H9 (cell line): Measurements from ENCODE around the gene IL2. TPM values are rescaled to one million over a fixed set of nuclear protein-coding genes. Genes with fewer than 3 reads are reported as not detected.

Experiments
- DNase-seq: peaks from one replicate; pipeline ENCODE4 v3.0.0-alpha.2; 2017
- H2AFZ ChIP-seq: one replicate; pipeline ENCODE4 v1.6.1; 2013; ENCODE audit warnings: mild to moderate bottlenecking, low read length, control low read depth, moderate library complexity
- H2AK5ac ChIP-seq: 2 replicates; pipeline ENCODE4 v1.6.1; 2013; ENCODE audit warnings: low read length, control low read depth, mixed read lengths; ENCODE audit not compliant: insufficient read length
- H2BK120ac ChIP-seq: one replicate; pipeline ENCODE4 v1.6.1; 2013; ENCODE audit warnings: low read depth, mild to moderate bottlenecking, low read length, control low read depth, inconsistent platforms; ENCODE audit not compliant: poor library complexity, severe bottlenecking
- H2BK12ac ChIP-seq: 2 replicates; pipeline ENCODE4 v1.6.1; 2013; ENCODE audit warnings: low read length, control low read depth, mixed read lengths, low read depth; ENCODE audit not compliant: insufficient read length
- H2BK15ac ChIP-seq: 2 replicates; pipeline ENCODE4 v1.6.1; 2013; ENCODE audit warnings: low read depth, low read length, control low read depth
- H2BK20ac ChIP-seq: one replicate; pipeline ENCODE4 v1.6.1; 2013; ENCODE audit warnings: low read depth, mild to moderate bottlenecking, low read length, control low read depth, inconsistent platforms; ENCODE audit not compliant: poor library complexity, severe bottlenecking
- H2BK5ac ChIP-seq: 2 replicates; pipeline ENCODE4 v1.6.1; 2013; ENCODE audit warnings: low read length, control low read depth, mixed read lengths; ENCODE audit not compliant: insufficient read length
- H3K14ac ChIP-seq: 2 replicates; pipeline ENCODE4 v1.6.1; 2013; ENCODE audit warnings: low read length, control low read depth; ENCODE audit not compliant: insufficient read depth
- H3K18ac ChIP-seq: 2 replicates; pipeline ENCODE4 v1.6.1; 2013; ENCODE audit warnings: low read depth, mild to moderate bottlenecking, mixed read lengths, low read length, control low read depth; ENCODE audit not compliant: insufficient read length
- H3K23ac ChIP-seq: 2 replicates; pipeline ENCODE4 v1.6.1; 2013; ENCODE audit warnings: low read length, control low read depth, mixed read lengths, low read depth; ENCODE audit not compliant: insufficient read length
- H3K23me2 ChIP-seq: 2 replicates; pipeline ENCODE4 v1.6.1; 2013; ENCODE audit warnings: low read depth, mild to moderate bottlenecking, mixed read lengths, low read length, control low read depth; ENCODE audit not compliant: insufficient read length, poor library complexity, severe bottlenecking
- H3K27ac ChIP-seq: 2 replicates; pipeline ENCODE4 v1.5.1; 2013; ENCODE audit warnings: low read length, control low read depth, mixed read lengths, low read depth; ENCODE audit not compliant: insufficient read length
- H3K27me3 ChIP-seq: 2 replicates; pipeline ENCODE4 v1.6.1; 2013; ENCODE audit warnings: low read length, control low read depth, inconsistent platforms; ENCODE audit not compliant: insufficient read depth
- H3K4ac ChIP-seq: 2 replicates; pipeline ENCODE4 v1.6.1; 2013; ENCODE audit warnings: low read depth, mild to moderate bottlenecking, control low read depth, inconsistent platforms, low read length, moderate library complexity
- H3K4me1 ChIP-seq: 2 replicates; pipeline ENCODE4 v1.6.1; 2013; ENCODE audit warnings: low read length, control low read depth, inconsistent platforms; ENCODE audit not compliant: insufficient read depth
- H3K4me2 ChIP-seq: 2 replicates; pipeline ENCODE4 v1.6.1; 2013; ENCODE audit warnings: low read length, control low read depth, mixed read lengths; ENCODE audit not compliant: insufficient read length, insufficient read depth
- H3K56ac ChIP-seq: 2 replicates; pipeline ENCODE4 v1.6.1; 2013; ENCODE audit warnings: low read depth, mild to moderate bottlenecking, mixed read lengths, low read length, control low read depth; ENCODE audit not compliant: insufficient read length
- H3K79me1 ChIP-seq: 2 replicates; pipeline ENCODE4 v1.6.1; 2013; ENCODE audit warnings: low read depth, mild to moderate bottlenecking, moderate library complexity, low read length, control low read depth, inconsistent platforms; ENCODE audit not compliant: insufficient read depth, poor library complexity, severe bottlenecking
- H3K79me2 ChIP-seq: 2 replicates; pipeline ENCODE4 v1.6.1; 2013; ENCODE audit warnings: low read length, control low read depth, inconsistent platforms; ENCODE audit not compliant: insufficient read depth
- H3K9ac ChIP-seq: 2 replicates; pipeline ENCODE4 v1.6.1; 2013; ENCODE audit warnings: low read length, control low read depth, mixed read lengths; ENCODE audit not compliant: insufficient read length; ENCODE audit errors: extremely low read depth
- H3K9me3 ChIP-seq: one replicate; pipeline ENCODE4 v1.6.1; 2013; ENCODE audit warnings: low read depth, low read length, inconsistent platforms; ENCODE audit not compliant: control insufficient read depth
- H3T11ph ChIP-seq: one replicate; pipeline ENCODE4 v1.6.1; 2013; ENCODE audit warnings: mild to moderate bottlenecking, low read length, control low read depth, inconsistent platforms
- H4K20me1 ChIP-seq: one replicate; pipeline ENCODE4 v1.6.1; 2013; ENCODE audit not compliant: control insufficient read depth, insufficient read length, insufficient read depth
- H4K5ac ChIP-seq: 2 replicates; pipeline ENCODE4 v1.6.1; 2013; ENCODE audit warnings: low read depth, mild to moderate bottlenecking, mixed read lengths, low read length, control low read depth; ENCODE audit not compliant: insufficient read length
- H4K8ac ChIP-seq: replicated peaks from 2 replicates; pipeline ENCODE4 v1.6.1; 2013; ENCODE audit warnings: low read length, control low read depth, mixed read lengths, low read depth; ENCODE audit not compliant: insufficient read length
- H4K91ac ChIP-seq: 2 replicates; pipeline ENCODE4 v1.6.1; 2013; ENCODE audit warnings: low read depth, mild to moderate bottlenecking, moderate library complexity, mixed read lengths, low read length, control low read depth; ENCODE audit not compliant: insufficient read length
- H3K27ac Mint-ChIP-seq, 3 experiments: 2 replicates in 2 of 3; 3 replicates in 1 of 3; pipeline ENCODE4 v1.8.0; 2020 to 2021; ENCODE audit warnings: mixed read lengths in 3 of 3, mild to moderate bottlenecking in 1 of 3, moderate library complexity in 1 of 3
- H3K27me3 Mint-ChIP-seq: 2 replicates; pipeline ENCODE4 v1.8.0; 2021; ENCODE audit warnings: low read depth, mild to moderate bottlenecking, moderate library complexity, mixed read lengths
- H3K36me3 Mint-ChIP-seq, 3 experiments: 2 replicates in 2 of 3; 3 replicates in 1 of 3; pipeline ENCODE4 v1.8.0; 2020 to 2021; ENCODE audit warnings: low read depth in 3 of 3, mixed read lengths in 3 of 3; ENCODE audit not compliant: insufficient read depth in 1 of 3
- H3K4me1 Mint-ChIP-seq, 2 experiments: 2 replicates each; pipeline ENCODE4 v1.8.0; 2020; ENCODE audit warnings: mixed read lengths in 2 of 2
- H3K4me3 Mint-ChIP-seq, 2 experiments: 2 replicates in 1 of 2; 3 replicates in 1 of 2; pipeline ENCODE4 v1.8.0; 2020 to 2021; ENCODE audit warnings: mild to moderate bottlenecking in 2 of 2, mixed read lengths in 2 of 2, moderate library complexity in 1 of 2
- H3K9me3 Mint-ChIP-seq, 2 experiments: 2 replicates in 1 of 2; 3 replicates in 1 of 2; pipeline ENCODE4 v1.8.0; 2020; ENCODE audit warnings: mild to moderate bottlenecking in 2 of 2, mixed read lengths in 2 of 2, moderate library complexity in 1 of 2
- WGBS: extraction: QIAGEN DNeasy Blood & Tissue Kit; methylation state at CpG from one replicate; pipeline ENCODE4 v1.1.7; 2013; ENCODE audit warnings: missing lambda C conversion rate, low lambda C conversion rate, mixed read lengths; ENCODE audit not compliant: insufficient read length; ENCODE audit errors: extremely low coverage; 5-methylcytosine and 5-hydroxymethylcytosine counted together
- total RNA-seq: library from RNA; stranded (reverse); gene quantifications from 2 replicates; pipeline ENCODE4 v1.2.1, GENCODE V29; 2021
- TF ChIP-seq, protein P1 (sequence below): fragments of 200-600 bp; sonication (generic); conservative IDR thresholded peaks from 3 replicates; pipeline ENCODE4 v1.8.0; 2021; ENCODE audit warnings: antibody characterized with exemption, mild to moderate bottlenecking

Gene IL2
- total RNA-seq, 1 experiment from 2014 or later, result not detected

DNA sequence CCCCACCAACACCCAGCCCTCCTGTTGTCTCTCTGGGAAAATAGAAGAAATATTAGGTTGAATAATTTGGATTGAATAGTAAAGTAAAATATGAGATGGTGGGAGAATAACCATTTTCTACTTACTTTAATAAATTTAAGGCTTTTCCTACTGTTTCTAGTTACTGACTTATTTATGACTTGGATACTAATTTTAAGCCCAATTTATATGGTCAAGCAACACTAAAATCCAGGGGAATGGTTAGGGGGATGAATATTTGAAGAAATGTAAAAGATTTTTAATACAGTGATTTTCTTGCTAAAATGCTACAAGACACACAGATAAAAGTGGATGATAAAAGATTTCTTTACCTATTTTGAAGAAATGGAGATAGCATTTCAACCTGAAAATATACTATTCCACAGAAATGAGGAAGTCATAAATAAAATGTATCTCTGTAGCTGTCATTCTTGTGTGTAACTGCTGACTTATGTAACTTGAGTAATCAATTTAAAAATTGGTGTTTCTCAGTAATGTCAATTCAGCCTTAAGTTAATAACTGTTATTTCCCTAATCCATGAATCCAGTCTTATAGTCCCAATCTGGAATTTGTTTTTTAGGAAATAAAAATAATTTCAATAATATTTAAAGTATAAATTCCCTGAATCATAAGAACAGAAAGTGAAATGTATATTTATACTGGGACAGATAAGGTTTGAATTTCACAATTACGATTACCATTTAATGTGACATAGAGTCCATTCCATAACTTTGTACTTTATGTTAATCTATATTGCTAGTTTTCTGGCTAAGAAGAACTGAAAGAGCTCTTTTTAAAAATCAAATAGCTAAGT lies 24.3 kb upstream of the IL2 start:
- H2BK5ac ChIP-seq, result no peak overlapping the region

More for the DNA sequence above, 24.3 kb upstream of the IL2 start:
- no peaks in the 10 kb centered on the region for H3K9me3 ChIP-seq
- H2BK15ac ChIP-seq, result no peak overlapping the region
- Mint-ChIP-seq H3K27me3 (no peaks in the 10 kb centered on the region), H3K4me1 (no peaks in the 10 kb centered on the region), H3K27ac (no peak overlapping the region), H3K36me3 (no peaks in the 10 kb centered on the region), H3K9me3 (no peaks in the 10 kb centered on the region), H3K4me3 (no peak overlapping the region)
- H3K9ac ChIP-seq, result no peak overlapping the region
- no peak overlapping the region for H3K4me2 ChIP-seq
- no peak overlapping the region for H3K4ac ChIP-seq
- H2BK20ac ChIP-seq, result no peak overlapping the region
- no peak overlapping the region for H3T11ph ChIP-seq
- no peak overlapping the region for H2AK5ac ChIP-seq
- no peak overlapping the region for H2BK120ac ChIP-seq
- no peak overlapping the region for H3K56ac ChIP-seq
- TF ChIP-seq, protein P1, sequence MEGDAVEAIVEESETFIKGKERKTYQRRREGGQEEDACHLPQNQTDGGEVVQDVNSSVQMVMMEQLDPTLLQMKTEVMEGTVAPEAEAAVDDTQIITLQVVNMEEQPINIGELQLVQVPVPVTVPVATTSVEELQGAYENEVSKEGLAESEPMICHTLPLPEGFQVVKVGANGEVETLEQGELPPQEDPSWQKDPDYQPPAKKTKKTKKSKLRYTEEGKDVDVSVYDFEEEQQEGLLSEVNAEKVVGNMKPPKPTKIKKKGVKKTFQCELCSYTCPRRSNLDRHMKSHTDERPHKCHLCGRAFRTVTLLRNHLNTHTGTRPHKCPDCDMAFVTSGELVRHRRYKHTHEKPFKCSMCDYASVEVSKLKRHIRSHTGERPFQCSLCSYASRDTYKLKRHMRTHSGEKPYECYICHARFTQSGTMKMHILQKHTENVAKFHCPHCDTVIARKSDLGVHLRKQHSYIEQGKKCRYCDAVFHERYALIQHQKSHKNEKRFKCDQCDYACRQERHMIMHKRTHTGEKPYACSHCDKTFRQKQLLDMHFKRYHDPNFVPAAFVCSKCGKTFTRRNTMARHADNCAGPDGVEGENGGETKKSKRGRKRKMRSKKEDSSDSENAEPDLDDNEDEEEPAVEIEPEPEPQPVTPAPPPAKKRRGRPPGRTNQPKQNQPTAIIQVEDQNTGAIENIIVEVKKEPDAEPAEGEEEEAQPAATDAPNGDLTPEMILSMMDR, result no peak
- H3K18ac ChIP-seq, result no peak overlapping the region
- WGBS, result no CpG with 5 or more reads among the region's 1 CpG
- no peaks in the 10 kb centered on the region for H3K27me3 ChIP-seq
- H4K5ac ChIP-seq, result no peak overlapping the region
- no peaks in the 10 kb centered on the region for H3K79me1 ChIP-seq
- H3K79me2 ChIP-seq, result no peaks in the 10 kb centered on the region
- H3K23me2 ChIP-seq, result no peaks in the 10 kb centered on the region
- no peak overlapping the region for H3K23ac ChIP-seq
- no peak overlapping the region for H2AFZ ChIP-seq
- H2BK12ac ChIP-seq, result no peak overlapping the region
- DNase-seq, result no peak
- no peak overlapping the region for H3K27ac ChIP-seq
- H3K4me1 ChIP-seq, result no peaks in the 10 kb centered on the region
- no peak overlapping the region for H4K91ac ChIP-seq
- no peak overlapping the region for H3K14ac ChIP-seq
- no peaks in the 10 kb centered on the region for H4K20me1 ChIP-seq
- no peak overlapping the region for H4K8ac ChIP-seq
